AG08396 (cell line): Measurements from ENCODE around the gene TTC31.
"Not testable (repeated sequence)": the region's sequence is repeated elsewhere in the genome, so short reads cannot be mapped to it uniquely, and the experiment has no call there.

Source experiments
- DNase-seq: peaks from one replicate; pipeline ENCODE4 v3.0.0; 2012; ENCODE audit warnings: low spot score, mixed read lengths

Gene TTC31

GRCh38 chr2:74457549-74458131, 25.2 kb upstream of the TTC31 start:
- DNase-seq, result no peak

- peak; percentile 99 for DNase-seq
Measured at GRCh38 chr2:74458132-74458937, 24.5 kb upstream of the TTC31 start, which contains the start of gene WBP1. Gene WBP1, plus strand, starts transcription at chr2:74458438. Its CDS starts 165 bp downstream, at chr2:74458603.

GRCh38 chr2:74458938-74459363, 23.9 kb upstream of the TTC31 start:
- DNase-seq, result no peak

DNA sequence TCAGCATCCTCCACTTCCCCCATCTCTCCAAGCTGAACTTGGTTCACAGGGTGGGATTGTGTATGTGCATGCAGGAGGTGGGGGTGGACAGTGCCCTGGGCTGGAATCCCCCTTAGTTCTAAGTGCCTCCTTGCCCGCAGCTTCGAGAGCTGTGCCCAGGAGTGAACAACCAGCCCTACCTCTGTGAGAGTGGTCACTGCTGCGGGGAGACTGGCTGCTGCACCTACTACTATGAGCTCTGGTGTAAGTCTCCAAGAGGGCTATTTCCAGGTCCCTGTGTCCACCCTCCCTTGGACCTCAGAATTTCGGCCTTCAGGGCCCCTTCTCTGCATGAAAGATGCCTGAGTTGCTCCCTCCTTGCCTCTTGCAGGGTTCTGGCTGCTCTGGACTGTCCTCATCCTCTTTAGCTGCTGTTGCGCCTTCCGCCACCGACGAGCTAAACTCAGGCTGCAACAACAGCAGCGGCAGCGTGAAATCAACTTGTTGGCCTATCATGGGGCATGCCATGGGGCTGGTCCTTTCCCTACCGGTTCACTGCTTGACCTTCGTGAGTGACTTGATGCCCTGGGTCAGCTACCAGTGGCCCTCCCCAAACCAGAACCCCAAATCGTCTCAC, 23.3 kb upstream of the TTC31 start:
- not testable (repeated sequence) for DNase-seq

DNA sequence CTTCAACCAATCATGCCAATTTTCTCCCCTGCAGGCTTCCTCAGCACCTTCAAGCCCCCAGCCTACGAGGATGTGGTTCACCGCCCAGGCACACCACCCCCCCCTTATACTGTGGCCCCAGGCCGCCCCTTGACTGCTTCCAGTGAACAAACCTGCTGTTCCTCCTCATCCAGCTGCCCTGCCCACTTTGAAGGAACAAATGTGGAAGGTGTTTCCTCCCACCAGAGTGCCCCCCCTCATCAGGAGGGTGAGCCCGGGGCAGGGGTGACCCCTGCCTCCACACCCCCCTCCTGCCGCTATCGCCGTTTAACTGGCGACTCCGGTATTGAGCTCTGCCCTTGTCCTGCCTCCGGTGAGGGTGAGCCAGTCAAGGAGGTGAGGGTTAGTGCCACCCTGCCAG, 22.7 kb upstream of the TTC31 start:
- not testable (repeated sequence) for DNase-seq

DNA sequence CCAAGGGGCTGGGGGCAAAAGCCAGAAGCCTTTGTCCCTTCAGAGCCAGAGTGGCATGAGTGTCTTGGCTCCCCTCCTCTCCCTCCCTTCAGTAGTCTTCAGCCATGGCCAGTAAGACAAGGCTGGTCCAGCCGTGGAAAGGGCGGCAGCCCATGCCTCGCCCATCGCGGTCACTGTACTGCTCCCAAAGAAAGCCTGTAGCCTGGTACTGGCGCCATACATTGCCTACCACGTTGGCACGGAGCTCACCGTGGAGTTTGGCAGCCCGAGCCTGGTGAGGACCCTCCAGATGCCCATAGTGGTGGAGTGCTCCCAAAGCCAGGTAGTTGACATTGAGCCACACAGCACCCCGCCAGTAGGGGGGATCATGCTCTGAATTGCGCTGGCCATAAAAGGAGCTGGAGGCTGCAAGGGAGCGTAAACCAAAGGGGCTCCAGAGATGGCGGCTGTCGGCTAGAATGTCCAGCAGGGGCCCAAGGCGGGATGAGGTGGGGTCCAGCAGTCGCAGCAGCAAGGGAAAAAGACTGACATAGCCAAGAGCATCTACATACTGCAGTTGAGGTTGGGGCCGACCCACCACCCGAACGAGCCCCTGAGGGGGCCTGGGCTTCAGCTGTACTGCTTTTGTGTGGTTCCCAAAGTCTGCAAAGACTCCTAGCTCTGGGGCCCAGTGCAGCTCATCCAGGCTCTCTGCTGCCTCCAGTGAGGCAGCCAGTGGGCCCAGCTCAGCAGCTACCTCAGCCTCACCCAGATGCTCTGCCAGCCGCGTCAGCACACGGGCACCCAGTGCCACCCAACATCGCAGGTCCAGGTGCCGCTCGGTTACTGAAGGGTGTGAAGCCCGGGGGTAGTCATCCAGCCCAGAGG, 21.5 kb upstream of the TTC31 start:
- DNase-seq, result no peak

DNA sequence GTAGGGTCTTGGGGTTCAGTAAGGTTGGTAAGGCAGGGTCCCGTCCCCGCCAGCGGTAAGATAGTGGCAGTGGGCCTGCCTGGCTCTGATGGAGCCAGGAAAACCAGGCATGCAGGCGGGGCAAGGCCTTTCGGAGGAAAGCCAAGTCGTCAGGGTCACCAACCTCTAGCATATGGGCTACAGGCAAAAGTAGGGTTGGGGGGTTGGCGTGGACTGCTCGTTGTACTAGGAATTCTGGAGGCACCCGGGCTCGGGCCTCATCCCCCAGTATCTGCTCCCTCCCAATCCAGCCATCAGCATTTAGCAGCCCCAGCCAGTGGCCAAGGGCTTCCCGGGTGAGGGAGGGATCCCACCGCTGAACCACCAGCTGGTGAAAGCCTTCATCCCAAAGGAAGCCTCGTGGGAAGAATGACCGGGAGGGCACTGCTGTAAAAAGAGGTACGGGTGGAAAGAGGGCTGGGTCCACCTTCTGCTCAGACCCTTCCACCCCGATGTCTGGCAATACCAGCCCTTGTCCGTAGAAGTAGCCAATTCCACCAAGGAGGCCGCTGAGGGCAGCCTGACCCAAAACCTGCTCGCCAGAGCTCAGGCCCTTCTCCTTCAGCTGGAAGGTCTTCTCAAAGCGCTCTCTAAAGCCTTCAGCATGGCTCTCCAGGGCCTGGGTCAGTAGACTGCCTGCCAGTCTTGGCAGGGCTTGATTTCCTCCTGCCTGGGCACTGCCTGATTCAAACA, 20.7 kb upstream of the TTC31 start:
- no peak for DNase-seq

- no peak for DNase-seq
Measured at GRCh38 chr2:74462786-74463105, 20.1 kb upstream of the TTC31 start.

DNA sequence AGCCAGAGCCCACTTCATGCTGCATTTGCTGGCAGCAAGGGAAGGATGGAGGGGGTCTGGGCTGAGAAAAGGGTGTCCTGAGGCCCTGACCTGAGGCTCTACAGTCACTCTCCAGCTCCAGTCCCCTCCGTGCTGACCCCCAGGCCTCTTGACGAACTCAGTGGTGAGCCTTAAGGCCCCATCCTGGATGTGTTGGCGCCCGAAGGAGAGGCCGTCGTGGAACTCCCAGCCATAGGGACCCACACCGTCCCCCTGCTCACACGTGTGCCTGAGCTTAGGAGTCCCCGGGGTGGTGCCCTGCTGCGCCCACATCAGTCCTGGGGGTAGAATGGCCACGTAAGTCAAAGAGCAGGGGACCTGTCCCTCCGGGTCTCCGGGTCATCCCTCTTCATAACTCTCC, 18.5 kb upstream of the TTC31 start:
- DNase-seq, result no peak

GRCh38 chr2:74470742-74471141, 12.1 kb upstream of the TTC31 start:
- DNase-seq, result not testable (repeated sequence)

- DNase-seq, result no peak
Measured at GRCh38 chr2:74471332-74472065, 11.4 kb upstream of the TTC31 start.

- DNase-seq, result peak; percentile 85
Measured at GRCh38 chr2:74472086-74472944, 10.6 kb upstream of the TTC31 start, which contains the start of gene MRPL53. Gene MRPL53, minus strand, starts transcription at chr2:74472680. Its CDS starts 20 bp downstream, at chr2:74472660.

DNA sequence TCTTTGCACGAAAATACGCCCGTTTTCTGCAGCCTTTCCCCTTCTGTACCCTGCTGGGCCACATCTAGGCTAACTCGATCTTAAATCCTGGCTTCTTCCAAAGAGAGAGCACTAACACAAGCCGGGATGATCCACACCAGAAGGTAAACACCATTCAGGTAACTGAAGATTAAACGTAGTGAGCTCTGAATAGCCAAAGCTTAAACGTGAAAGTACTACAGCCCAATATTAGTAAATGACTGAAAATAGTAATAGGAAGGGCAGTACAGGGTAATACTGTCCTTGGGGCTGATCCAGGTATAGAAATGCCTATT, 10.0 kb upstream of the TTC31 start:
- DNase-seq, result no peak

GRCh38 chr2:74474481-74474880, 8.4 kb upstream of the TTC31 start:
- DNase-seq, result no peak

DNA sequence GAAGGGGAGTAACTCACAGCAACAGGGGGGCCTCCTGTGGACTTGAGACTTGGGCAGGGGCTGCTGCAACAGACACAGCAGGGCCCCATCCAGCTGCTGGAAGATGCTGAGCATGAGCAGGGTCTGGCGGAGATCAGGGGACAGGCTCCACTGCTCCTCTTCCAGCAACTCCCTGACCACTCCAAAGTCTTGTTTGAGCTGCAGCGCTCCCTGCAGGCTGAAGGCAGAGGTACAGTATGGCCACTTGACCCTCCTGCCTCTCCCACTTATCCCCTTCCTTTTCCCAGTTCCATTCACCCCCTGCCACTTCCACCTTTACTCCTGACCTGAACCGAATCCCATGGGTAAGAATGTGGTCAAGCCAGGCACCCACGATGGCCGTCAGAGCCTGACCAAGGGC, 8.0 kb upstream of the TTC31 start:
- no peak for DNase-seq

- DNase-seq, result no peak
Measured at GRCh38 chr2:74481431-74481830, 1.4 kb upstream of the TTC31 start.

DNA sequence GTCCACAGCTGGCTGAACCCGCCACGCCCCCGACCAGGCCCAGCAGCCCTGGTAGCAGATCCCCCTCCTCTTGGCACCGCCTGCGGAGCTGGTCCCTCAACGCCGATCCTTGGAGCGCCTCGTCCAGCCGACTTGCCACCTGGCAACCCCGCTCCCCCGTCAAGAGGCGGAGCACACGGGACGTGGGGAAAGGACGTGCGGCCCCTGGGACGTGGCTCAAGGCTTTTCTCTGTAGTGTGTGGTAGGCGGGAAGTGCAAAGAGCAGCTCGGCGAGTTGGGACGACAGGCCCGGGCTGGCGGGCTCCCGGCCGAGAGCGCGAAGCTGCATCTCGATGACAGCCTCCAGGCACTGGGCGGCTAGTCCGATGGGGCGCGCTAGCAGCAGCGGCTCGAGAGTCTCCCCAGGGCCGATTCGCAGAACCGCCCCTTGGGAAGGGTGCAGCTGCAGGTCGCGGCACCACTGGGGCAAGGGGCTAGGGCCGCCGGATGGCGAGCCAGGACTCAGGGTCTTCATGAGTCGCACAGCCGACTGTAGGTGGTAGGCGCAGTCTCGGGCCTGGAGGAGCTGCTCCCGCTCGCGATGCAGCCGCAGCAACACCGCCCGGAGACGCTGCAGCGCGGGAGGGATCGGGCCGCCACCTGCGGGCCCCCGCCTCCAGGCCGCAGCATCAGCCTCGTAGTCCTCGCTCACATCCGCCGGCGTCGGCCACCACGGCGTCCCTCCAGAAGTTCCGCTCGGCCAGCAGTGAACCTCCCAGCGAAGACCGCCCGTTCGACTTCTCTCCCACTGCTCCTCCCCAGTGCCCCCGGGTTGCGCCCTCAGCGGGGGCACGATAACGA, 700 bp upstream of the TTC31 start:
- peak; percentile 44 for DNase-seq

GRCh38 chr2:74483675-74484164, 839 bp downstream of the TTC31 start:
- DNase-seq, result not testable (repeated sequence)

DNA sequence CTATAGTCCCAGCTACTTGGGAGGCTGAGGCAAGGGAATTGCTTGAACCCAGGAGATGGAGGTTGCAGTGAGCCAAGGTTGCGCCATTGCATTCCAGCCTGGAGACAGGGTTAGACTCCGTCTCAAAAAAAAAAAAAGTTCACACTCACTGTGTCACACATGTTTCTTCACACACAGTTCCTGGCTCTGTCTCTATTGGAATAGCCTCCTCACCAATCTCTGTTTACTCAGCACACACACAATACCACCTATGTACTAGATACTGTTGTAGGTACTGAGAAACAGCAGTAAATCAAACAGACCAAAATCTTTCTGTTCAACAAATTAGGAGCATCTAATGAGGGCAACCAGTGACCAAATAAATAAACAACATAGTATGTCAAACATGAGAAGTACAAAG, 3.3 kb downstream of the TTC31 start:
- DNase-seq, result no peak
